MM.1S (cell line): Measurements from ENCODE around the gene CYSLTR2.

Experiments used
- DNase-seq: peaks from one replicate; pipeline ENCODE4 v3.0.0-alpha.2; 2015
- H2AFZ ChIP-seq: fragments of 300-600 bp; sonication (generic); 2 replicates; pipeline ENCODE4 v1.6.0; 2016; ENCODE audit warnings: antibody characterized with exemption, low read length
- H3F3A ChIP-seq: fragments of 300-600 bp; sonication (generic); 2 replicates; pipeline ENCODE4 v1.6.1; 2016; ENCODE audit warnings: mild to moderate bottlenecking, antibody characterized with exemption, low read length, moderate library complexity, mixed read lengths; ENCODE audit not compliant: insufficient read depth
- H3K27ac ChIP-seq: fragments of 300-600 bp; sonication (generic); 2 replicates; pipeline ENCODE4 v1.5.1; 2016; ENCODE audit warnings: mild to moderate bottlenecking, low read length
- H3K27me3 ChIP-seq: fragments of 300-600 bp; sonication (generic); replicated peaks from 2 replicates; pipeline ENCODE4 v1.6.0; 2016; ENCODE audit warnings: low read length; ENCODE audit not compliant: insufficient read depth
- H3K36me3 ChIP-seq: fragments of 300-600 bp; sonication (generic); replicated peaks from 2 replicates; pipeline ENCODE4 v1.6.1; 2016; ENCODE audit warnings: mild to moderate bottlenecking, low read length, mixed read lengths; ENCODE audit not compliant: insufficient read depth
- H3K4me1 ChIP-seq: fragments of 300-600 bp; sonication (generic); 2 replicates; pipeline ENCODE4 v1.6.1; 2016; ENCODE audit warnings: low read length, mixed read lengths
- H3K4me2 ChIP-seq: fragments of 300-600 bp; sonication (generic); 2 replicates; pipeline ENCODE4 v1.6.0; 2016; ENCODE audit warnings: low read depth, low read length
- H3K4me3 ChIP-seq: fragments of 300-600 bp; sonication (generic); 2 replicates; pipeline ENCODE4 v1.5.1; 2016; ENCODE audit warnings: low read length, mixed read lengths
- H3K79me2 ChIP-seq: fragments of 300-600 bp; sonication (generic); 2 replicates; pipeline ENCODE4 v1.6.1; 2016; ENCODE audit warnings: mixed run types, low read length, mixed read lengths
- H3K9ac ChIP-seq: fragments of 300-600 bp; sonication (generic); 2 replicates; pipeline ENCODE4 v1.6.1; 2016; ENCODE audit warnings: low read length, mixed read lengths
- H3K9me2 ChIP-seq: fragments of 300-600 bp; sonication (generic); replicated peaks from 2 replicates; pipeline ENCODE4 v1.6.1; 2016; ENCODE audit warnings: mild to moderate bottlenecking, low read length, mixed read lengths; ENCODE audit not compliant: insufficient read depth
- H3K9me3 ChIP-seq: fragments of 300-600 bp; sonication (generic); replicated peaks from 2 replicates; pipeline ENCODE4 v1.6.1; 2016; ENCODE audit warnings: mild to moderate bottlenecking, low read length, mixed read lengths; ENCODE audit not compliant: insufficient read depth
- H4K20me1 ChIP-seq: fragments of 300-600 bp; sonication (generic); 2 replicates; pipeline ENCODE4 v1.6.1; 2016; ENCODE audit warnings: mild to moderate bottlenecking, low read length, moderate library complexity, mixed read lengths; ENCODE audit not compliant: insufficient read depth
- CTCF ChIP-seq: fragments of 300-600 bp; sonication (generic); IDR thresholded peaks from 2 replicates; pipeline ENCODE4 v1.5.1; 2016; ENCODE audit warnings: antibody characterized with exemption, low read length, mixed read lengths
- EZH2 ChIP-seq: fragments of 300-600 bp; sonication (generic); optimal IDR thresholded peaks from 2 replicates; pipeline ENCODE3; 2017; ENCODE audit warnings: low read depth, mild to moderate bottlenecking, antibody characterized with exemption, low read length, mixed read lengths
- EZH2phosphoT487 ChIP-seq: fragments of 300-600 bp; sonication (generic); IDR thresholded peaks from 2 replicates; pipeline ENCODE4 v1.6.1; 2018; ENCODE audit warnings: antibody characterized with exemption, low read length

The CYSLTR2 gene

GRCh38 chr13:48653472-48653939 lies at the start of gene CYSLTR2:
Gene CYSLTR2, plus strand, starts transcription at chr13:48653929. Its CDS starts 52,889 bp downstream, at chr13:48706818.
- Histone ChIP-seq H4K20me1 (no peaks in the 10 kb centered on the region), H3K4me3 (no peak within 1 kb of the TSS), H3K79me2 (no peaks in the 10 kb centered on the region), H3K9me2 (no peaks in the 10 kb centered on the region), H3K9me3 (no peaks in the 10 kb centered on the region), H3K27ac (no peak within 1 kb of the TSS), H3K27me3 (no peaks in the 10 kb centered on the region), H2AFZ (no peak within 1 kb of the TSS), H3K4me2 (no peak within 1 kb of the TSS), H3F3A (no peaks in the 10 kb centered on the region), H3K4me1 (no peaks in the 10 kb centered on the region), H3K36me3 (no peaks in the 10 kb centered on the region), H3K9ac (no peak within 1 kb of the TSS)
- no peak for DNase-seq
- TF ChIP-seq EZH2phosphoT487: no peak
- no peak for TF ChIP-seq CTCF
- TF ChIP-seq EZH2: no peak

GRCh38 chr13:48615049-48615448 lies 38.7 kb upstream of the CYSLTR2 start:
- TF ChIP-seq EZH2 (no peak), EZH2phosphoT487 (no peak), CTCF (no peak)
- Histone ChIP-seq H3K4me2 (no peak overlapping the region), H3K27ac (no peak overlapping the region), H3K9me2 (no peaks in the 10 kb centered on the region), H3K9me3 (no peaks in the 10 kb centered on the region), H2AFZ (no peak overlapping the region), H3K4me3 (no peak overlapping the region), H3K36me3 (no peaks in the 10 kb centered on the region), H3K9ac (no peak overlapping the region), H3K4me1 (no peaks in the 10 kb centered on the region), H3F3A (no peaks in the 10 kb centered on the region), H3K79me2 (no peaks in the 10 kb centered on the region), H3K27me3 (no peaks in the 10 kb centered on the region), H4K20me1 (no peaks in the 10 kb centered on the region)
- no peak for DNase-seq

- H3K4me3 ChIP-seq: no peak overlapping the region
- no peaks in the 10 kb centered on the region for H3K36me3 ChIP-seq
- no peaks in the 10 kb centered on the region for H3K4me1 ChIP-seq
- H3K27ac ChIP-seq: no peak overlapping the region
- no peaks in the 10 kb centered on the region for H3K9me2 ChIP-seq
- no peaks in the 10 kb centered on the region for H3K27me3 ChIP-seq
- H3K79me2 ChIP-seq: no peaks in the 10 kb centered on the region
- H2AFZ ChIP-seq: no peak overlapping the region
- H3K9ac ChIP-seq: no peak overlapping the region
- H3K4me2 ChIP-seq: no peak overlapping the region
- no peaks in the 10 kb centered on the region for H4K20me1 ChIP-seq
- H3F3A ChIP-seq: no peaks in the 10 kb centered on the region
- DNase-seq: no peak
- H3K9me3 ChIP-seq: no peaks in the 10 kb centered on the region
- TF ChIP-seq CTCF (no peak), EZH2phosphoT487 (no peak), EZH2 (no peak)
These were observed 34.8 kb upstream of the CYSLTR2 start for GRCh38 chr13:48618937-48619336.
